ENCODE results near the gene LCMT1.
"Not testable (repeated sequence)": the region's sequence is repeated elsewhere in the genome, so short reads cannot be mapped to it uniquely, and the experiment has no call there.

Gene LCMT1

GRCh38 chr16:25111403-25112166 lies at the start of gene LCMT1:
TSS of gene LCMT1 (plus strand) at chr16:25111742. CDS start at chr16:25111884, 142 bp downstream.
- DNase-seq, result no peak

- no peak for DNase-seq
These were observed 48.4 kb upstream of the LCMT1 start for GRCh38 chr16:25063102-25063501.

GRCh38 chr16:25063865-25064264 lies 47.7 kb upstream of the LCMT1 start:
- no peak for DNase-seq

- not testable (repeated sequence) for DNase-seq
These were observed 47.3 kb upstream of the LCMT1 start for GRCh38 chr16:25064281-25064680.

GRCh38 chr16:25064937-25065336 lies 46.6 kb upstream of the LCMT1 start:
- no peak for DNase-seq

- no peak for DNase-seq
These were observed 45.6 kb upstream of the LCMT1 start for GRCh38 chr16:25065899-25066298.

GRCh38 chr16:25066426-25066746 lies 45.2 kb upstream of the LCMT1 start:
- DNase-seq, result no peak

- DNase-seq, result peak; percentile 41
These were observed 44.6 kb upstream of the LCMT1 start for GRCh38 chr16:25066747-25067631.

- no peak for DNase-seq
These were observed 37.7 kb upstream of the LCMT1 start for GRCh38 chr16:25073854-25074253.

GRCh38 chr16:25078386-25078978 lies 33.1 kb upstream of the LCMT1 start:
- no peak for DNase-seq

- DNase-seq, result no peak
These were observed 31.7 kb upstream of the LCMT1 start for GRCh38 chr16:25079637-25080378.

GRCh38 chr16:25080420-25081131 lies 31.0 kb upstream of the LCMT1 start:
- DNase-seq, result no peak

GRCh38 chr16:25081702-25082101 lies 29.8 kb upstream of the LCMT1 start:
- no peak for DNase-seq

- no peak for DNase-seq
These were observed 28.5 kb upstream of the LCMT1 start for GRCh38 chr16:25083065-25083464.

GRCh38 chr16:25083701-25084100 lies 27.8 kb upstream of the LCMT1 start:
- no peak for DNase-seq

GRCh38 chr16:25084797-25085196 lies 26.7 kb upstream of the LCMT1 start:
- no peak for DNase-seq

- DNase-seq, result no peak
These were observed 23.8 kb upstream of the LCMT1 start for GRCh38 chr16:25087761-25088160.

GRCh38 chr16:25089351-25089750 lies 22.2 kb upstream of the LCMT1 start:
- DNase-seq, result no peak

- DNase-seq, result no peak
These were observed 19.1 kb upstream of the LCMT1 start for GRCh38 chr16:25092441-25092840.

- DNase-seq, result no peak
These were observed 18.1 kb upstream of the LCMT1 start for GRCh38 chr16:25093208-25094061.

GRCh38 chr16:25094596-25094995 lies 16.9 kb upstream of the LCMT1 start:
- no peak for DNase-seq
